Measurements from ENCODE around the gene SRP9. TPM values are rescaled to one million over a fixed set of nuclear protein-coding genes. Genes with fewer than 3 reads are reported as not detected.
A peak's percentile ranks its signal among the peaks of the same experiment; 100 is the strongest.

Gene SRP9
- total RNA-seq, 1 donor from 2014 or later = 221 TPM

DNA sequence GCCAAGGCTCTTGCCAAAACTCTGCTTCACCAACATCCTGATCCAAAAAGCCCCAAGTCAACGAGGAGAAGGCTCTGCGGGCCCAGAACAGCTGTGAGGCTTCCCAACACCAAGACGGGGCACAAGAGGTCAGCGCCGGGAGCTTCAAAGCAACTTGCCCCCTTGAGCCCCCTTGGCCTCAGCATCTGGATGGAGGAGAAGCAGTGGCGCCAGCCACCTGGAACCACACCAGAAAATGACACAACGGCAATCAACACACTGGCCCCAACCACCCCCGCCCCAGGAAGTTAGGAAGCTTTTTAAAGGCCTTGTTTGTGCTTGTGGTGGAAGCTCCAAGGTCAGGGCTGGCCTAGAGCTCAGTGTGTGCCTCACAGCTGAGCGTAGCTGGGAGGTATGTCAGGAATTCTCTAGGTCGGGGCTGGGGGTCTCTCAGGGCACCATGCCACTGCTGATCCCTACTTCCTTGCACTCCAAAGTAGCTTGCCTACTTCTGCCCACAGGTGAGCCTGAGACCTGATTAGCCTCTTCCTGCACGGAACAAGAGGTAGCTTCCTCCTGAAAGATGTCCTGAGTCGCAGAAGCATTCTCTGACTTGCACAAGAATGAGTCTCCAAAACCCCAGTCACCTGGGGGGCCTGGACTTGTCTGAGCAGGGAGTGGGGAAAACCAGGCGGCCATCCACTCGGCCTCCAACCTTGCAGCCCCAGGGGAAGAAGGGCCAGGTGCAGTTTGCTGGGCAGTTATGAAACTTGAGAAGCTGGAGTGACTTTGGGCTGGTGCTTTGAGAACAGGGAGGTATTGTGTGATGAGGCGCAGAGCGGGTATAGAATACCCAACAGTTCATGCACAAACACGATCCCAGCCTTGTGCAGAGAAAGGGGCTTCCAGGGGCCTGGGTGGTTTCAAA is 9.7 kb upstream of the SRP9 start:
- Mint-ChIP-seq H3K4me3 (ENCODE audit: unreplicated experiment) (no peak overlapping the region), H3K27me3 (ENCODE audit: unreplicated experiment) (no peaks in the 10 kb centered on the region), H3K4me1 (ENCODE audit: unreplicated experiment) (peaks cover 85% of the 10 kb centered on the region), H3K36me3 (ENCODE audit: unreplicated experiment) (no peaks in the 10 kb centered on the region), H3K27ac (ENCODE audit: unreplicated experiment) (peak overlapping the region; percentile 93), H3K9me3 (ENCODE audit: unreplicated experiment) (no peaks in the 10 kb centered on the region)
- TF ChIP-seq, protein P1, sequence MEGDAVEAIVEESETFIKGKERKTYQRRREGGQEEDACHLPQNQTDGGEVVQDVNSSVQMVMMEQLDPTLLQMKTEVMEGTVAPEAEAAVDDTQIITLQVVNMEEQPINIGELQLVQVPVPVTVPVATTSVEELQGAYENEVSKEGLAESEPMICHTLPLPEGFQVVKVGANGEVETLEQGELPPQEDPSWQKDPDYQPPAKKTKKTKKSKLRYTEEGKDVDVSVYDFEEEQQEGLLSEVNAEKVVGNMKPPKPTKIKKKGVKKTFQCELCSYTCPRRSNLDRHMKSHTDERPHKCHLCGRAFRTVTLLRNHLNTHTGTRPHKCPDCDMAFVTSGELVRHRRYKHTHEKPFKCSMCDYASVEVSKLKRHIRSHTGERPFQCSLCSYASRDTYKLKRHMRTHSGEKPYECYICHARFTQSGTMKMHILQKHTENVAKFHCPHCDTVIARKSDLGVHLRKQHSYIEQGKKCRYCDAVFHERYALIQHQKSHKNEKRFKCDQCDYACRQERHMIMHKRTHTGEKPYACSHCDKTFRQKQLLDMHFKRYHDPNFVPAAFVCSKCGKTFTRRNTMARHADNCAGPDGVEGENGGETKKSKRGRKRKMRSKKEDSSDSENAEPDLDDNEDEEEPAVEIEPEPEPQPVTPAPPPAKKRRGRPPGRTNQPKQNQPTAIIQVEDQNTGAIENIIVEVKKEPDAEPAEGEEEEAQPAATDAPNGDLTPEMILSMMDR (IDR thresholded peaks at IDR 0.05) = no peak
- DNase-seq (ENCODE audit: extremely low spot score, unreplicated experiment) = no peak

GRCh38 chr1:225768662-225769426 is 8.8 kb upstream of the SRP9 start:
- H3K9me3 Mint-ChIP-seq (ENCODE audit: unreplicated experiment) = no peaks in the 10 kb centered on the region
- H3K27me3 Mint-ChIP-seq (ENCODE audit: unreplicated experiment) = no peaks in the 10 kb centered on the region
- TF ChIP-seq, protein P1 (IDR thresholded peaks at IDR 0.05) = no peak
- H3K36me3 Mint-ChIP-seq (ENCODE audit: unreplicated experiment) = no peaks in the 10 kb centered on the region
- peak; percentile 49 for DNase-seq (ENCODE audit: extremely low spot score, unreplicated experiment)
- H3K27ac Mint-ChIP-seq (ENCODE audit: unreplicated experiment) = peak overlapping the region; percentile 25
- no peak overlapping the region for H3K4me3 Mint-ChIP-seq (ENCODE audit: unreplicated experiment)
- peaks cover 85% of the 10 kb centered on the region for H3K4me1 Mint-ChIP-seq (ENCODE audit: unreplicated experiment)

- TF ChIP-seq, protein P1 (IDR thresholded peaks at IDR 0.05) = no peak
- H3K9me3 Mint-ChIP-seq (ENCODE audit: unreplicated experiment) = no peaks in the 10 kb centered on the region
- no peak overlapping the region for H3K27ac Mint-ChIP-seq (ENCODE audit: unreplicated experiment)
- DNase-seq (ENCODE audit: extremely low spot score, unreplicated experiment) = peak; percentile 32
- H3K4me3 Mint-ChIP-seq (ENCODE audit: unreplicated experiment) = no peak overlapping the region
- no peaks in the 10 kb centered on the region for H3K27me3 Mint-ChIP-seq (ENCODE audit: unreplicated experiment)
- no peaks in the 10 kb centered on the region for H3K36me3 Mint-ChIP-seq (ENCODE audit: unreplicated experiment)
- H3K4me1 Mint-ChIP-seq (ENCODE audit: unreplicated experiment) = peaks cover 83% of the 10 kb centered on the region
These were observed 7.9 kb upstream of the SRP9 start for GRCh38 chr1:225769687-225770086.

GRCh38 chr1:225770561-225771248 is 6.9 kb upstream of the SRP9 start:
- H3K4me3 Mint-ChIP-seq (ENCODE audit: unreplicated experiment) = no peak overlapping the region

More at GRCh38 chr1:225770561-225771248, 6.9 kb upstream of the SRP9 start:
- Mint-ChIP-seq H3K4me1 (ENCODE audit: unreplicated experiment) (peaks cover 81% of the 10 kb centered on the region), H3K27ac (ENCODE audit: unreplicated experiment) (peak overlapping the region; percentile 84), H3K27me3 (ENCODE audit: unreplicated experiment) (no peaks in the 10 kb centered on the region), H3K36me3 (ENCODE audit: unreplicated experiment) (no peaks in the 10 kb centered on the region), H3K9me3 (ENCODE audit: unreplicated experiment) (no peaks in the 10 kb centered on the region)
- TF ChIP-seq, protein P1 (IDR thresholded peaks at IDR 0.05) = no peak
- peak; percentile 49 for DNase-seq (ENCODE audit: extremely low spot score, unreplicated experiment)

Measured in osteocyte (in vitro differentiated cells).